ENCODE results near the gene MAP2K5. TPM values are rescaled to one million over a fixed set of nuclear protein-coding genes. Genes with fewer than 3 reads are reported as not detected.

Gene MAP2K5
- total RNA-seq, 1 experiment from 2014 or later = 13.9 TPM

DNA sequence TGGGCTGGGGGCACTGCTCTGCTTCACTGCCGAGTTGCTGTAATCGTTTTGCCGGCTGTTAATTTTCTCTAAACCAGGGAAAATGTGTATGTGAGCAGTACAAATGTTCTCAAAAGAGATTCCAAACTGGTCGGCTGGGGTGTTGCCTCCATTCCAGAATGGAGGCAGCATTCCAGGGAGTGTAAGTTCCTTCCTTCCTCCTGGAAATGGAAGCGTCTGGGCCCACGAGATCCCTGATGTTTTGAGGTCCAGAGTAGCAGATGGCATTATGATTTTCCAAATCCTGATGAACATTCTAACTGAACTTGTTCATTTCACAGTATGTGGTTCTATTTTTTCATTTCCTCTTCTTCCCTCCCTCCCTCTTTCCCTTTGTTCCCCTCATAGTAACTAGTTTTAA, 218.4 kb downstream of the MAP2K5 start:
- DNase-seq = no peak
- Histone ChIP-seq H3K27ac (no peak overlapping the region), H3K9me3 (replicated peaks) (no peaks in the 10 kb centered on the region), H3K4me1 (peaks cover 8% of the 10 kb centered on the region), H3K36me3 (no peaks in the 10 kb centered on the region), H3K27me3 (no peaks in the 10 kb centered on the region), H3K4me3 (no peak overlapping the region)

DNA sequence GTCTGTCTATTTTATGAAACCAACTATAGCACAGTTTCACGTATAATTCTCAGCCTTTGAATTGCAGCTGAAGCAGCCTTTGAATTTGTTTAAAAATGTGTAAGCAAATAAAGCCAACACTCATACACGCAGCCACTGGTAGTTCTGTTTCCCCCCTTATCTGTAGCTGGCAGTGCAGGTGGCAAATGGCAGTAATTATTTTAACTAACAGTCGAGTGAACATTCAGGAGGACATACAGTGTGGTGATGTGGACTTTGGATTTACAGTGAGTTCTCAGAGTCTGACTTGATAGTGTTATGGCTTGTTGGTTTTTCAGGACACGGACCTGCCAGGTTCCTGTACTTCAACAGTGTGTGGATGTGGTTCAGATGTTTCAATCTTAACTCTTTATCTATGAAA, 218.8 kb downstream of the MAP2K5 start:
- Histone ChIP-seq H3K9me3 (replicated peaks) (no peaks in the 10 kb centered on the region), H3K27ac (no peak overlapping the region), H3K4me3 (no peak overlapping the region)

DNA sequence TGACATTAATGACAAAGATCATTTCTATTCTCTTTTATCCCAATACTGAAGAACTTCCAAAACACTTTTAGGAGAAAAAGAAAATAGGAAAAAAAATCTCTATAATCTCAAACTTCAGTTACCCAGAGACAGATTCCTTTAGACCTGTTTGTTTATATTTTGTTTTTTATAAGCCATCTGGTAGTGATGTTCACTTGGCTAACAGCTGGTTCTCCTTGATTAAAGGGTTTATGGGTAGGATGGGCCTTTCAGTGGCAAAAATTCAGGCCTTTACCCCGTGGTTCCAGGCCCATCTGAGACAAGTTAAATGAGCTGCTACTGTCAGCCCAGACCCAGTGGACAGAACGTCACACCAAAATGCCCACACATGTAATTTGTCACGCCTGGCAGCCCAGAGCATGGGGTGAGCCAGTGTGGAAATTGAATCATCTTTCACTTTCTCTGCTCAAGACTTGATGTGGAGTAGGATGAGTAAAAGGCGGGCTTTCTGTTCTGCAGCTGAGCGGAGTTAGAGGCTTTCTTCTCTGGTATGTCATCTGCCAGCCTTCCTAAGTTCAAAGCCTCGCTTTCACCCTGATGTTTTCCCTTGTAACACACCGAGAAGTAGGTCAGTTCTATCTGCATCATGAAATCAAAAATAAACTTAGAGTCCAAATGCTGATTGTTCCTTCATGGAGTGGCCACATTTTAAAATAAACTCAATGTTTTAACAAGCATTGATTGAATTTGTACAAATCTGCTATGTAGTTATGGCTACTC, 220.3 kb downstream of the MAP2K5 start:
- Histone ChIP-seq H3K27ac (peak overlapping the region; percentile 13; the same call in 1 of the 2 replicates), H3K4me3 (no peak overlapping the region), H3K36me3 (no peaks in the 10 kb centered on the region), H3K9me3 (replicated peaks) (no peaks in the 10 kb centered on the region), H3K27me3 (no peaks in the 10 kb centered on the region), H3K4me1 (peaks cover 5% of the 10 kb centered on the region)
- peak; percentile 20 to 57 for DNase-seq

More for the DNA sequence above, 218.8 kb downstream of the MAP2K5 start:
- Histone ChIP-seq H3K36me3 (no peaks in the 10 kb centered on the region), H3K27me3 (no peaks in the 10 kb centered on the region), H3K4me1 (peaks cover 5% of the 10 kb centered on the region)
- no peak for DNase-seq

DNA sequence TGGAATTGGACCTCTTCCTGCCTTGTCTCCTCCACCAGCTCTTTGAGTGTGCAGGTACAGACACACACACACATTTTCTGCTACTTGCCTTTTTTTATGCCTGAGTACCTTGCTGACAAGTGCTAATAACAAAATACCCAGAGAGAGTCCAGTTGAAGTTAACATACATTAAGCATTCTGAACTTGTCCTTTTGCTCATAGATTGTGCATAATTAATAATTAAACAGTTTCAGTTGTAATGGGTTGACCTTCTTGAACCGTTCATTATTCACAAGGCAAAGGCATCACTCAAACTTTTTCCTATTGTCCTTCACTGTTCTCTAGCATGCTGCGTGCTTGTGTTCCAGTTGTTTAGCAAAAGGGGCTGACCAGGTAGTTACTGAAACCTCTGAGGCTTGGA, 223.2 kb downstream of the MAP2K5 start:
- Histone ChIP-seq H3K9me3 (replicated peaks) (no peaks in the 10 kb centered on the region), H3K36me3 (no peaks in the 10 kb centered on the region), H3K27ac (no peak overlapping the region), H3K4me3 (no peak overlapping the region), H3K4me1 (peaks cover 14% of the 10 kb centered on the region), H3K27me3 (no peaks in the 10 kb centered on the region)
- no peak for DNase-seq

DNA sequence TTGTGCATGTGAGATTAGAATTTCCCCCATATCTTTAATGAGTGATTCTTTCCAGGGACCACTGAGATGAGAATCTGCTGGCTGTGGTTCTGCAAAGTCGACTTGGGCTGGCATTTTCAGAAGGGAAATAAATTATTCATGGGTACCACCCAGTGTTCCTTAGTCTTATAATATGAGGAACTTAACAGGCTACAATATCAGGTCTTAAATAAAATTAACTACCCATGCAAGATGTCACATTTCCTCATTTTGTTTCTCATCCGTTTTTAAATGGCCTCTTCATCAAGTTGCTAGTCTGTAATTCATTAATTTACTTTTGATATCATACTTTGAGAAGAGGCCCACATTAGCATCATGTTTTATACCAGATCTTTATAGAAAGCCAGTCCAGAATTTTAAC, 224.5 kb downstream of the MAP2K5 start:
- Histone ChIP-seq H3K27ac (no peak overlapping the region), H3K9me3 (replicated peaks) (no peaks in the 10 kb centered on the region), H3K36me3 (no peaks in the 10 kb centered on the region), H3K4me1 (peaks cover 26% of the 10 kb centered on the region), H3K4me3 (no peak overlapping the region), H3K27me3 (no peaks in the 10 kb centered on the region)
- DNase-seq = no peak

DNA sequence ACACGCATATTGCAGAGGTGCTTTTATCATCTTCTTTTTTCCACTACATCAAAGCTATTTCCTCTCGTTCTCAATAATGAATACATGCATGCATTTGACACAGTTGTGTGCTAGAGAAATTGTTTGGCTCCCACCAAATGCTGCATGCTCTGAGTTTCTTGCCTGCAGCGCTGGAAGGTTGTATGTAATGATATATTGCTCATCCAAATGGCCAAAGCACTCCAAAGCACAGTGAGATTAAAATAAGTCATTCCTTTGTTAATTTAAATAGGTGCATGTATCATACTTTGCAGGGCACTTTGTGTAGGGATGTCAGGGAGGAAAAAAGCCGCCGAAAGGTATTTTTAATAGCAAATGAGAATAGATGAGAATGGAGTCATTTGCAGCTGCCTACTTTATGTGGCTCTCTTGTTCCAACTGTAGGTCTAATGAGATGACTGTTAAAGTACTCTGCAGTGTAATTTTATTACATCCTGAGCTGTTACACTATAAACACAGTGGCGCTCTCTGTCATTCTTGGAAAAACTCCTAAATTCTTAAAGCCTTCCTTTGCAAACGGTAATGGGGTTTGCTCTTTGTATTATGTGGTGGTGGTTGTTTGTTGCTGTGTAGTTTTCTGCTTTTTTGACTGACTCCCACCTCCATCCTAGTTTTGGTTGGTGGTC, 225.9 kb downstream of the MAP2K5 start:
- no peak for DNase-seq
- H3K27ac ChIP-seq = no peak overlapping the region

DNA sequence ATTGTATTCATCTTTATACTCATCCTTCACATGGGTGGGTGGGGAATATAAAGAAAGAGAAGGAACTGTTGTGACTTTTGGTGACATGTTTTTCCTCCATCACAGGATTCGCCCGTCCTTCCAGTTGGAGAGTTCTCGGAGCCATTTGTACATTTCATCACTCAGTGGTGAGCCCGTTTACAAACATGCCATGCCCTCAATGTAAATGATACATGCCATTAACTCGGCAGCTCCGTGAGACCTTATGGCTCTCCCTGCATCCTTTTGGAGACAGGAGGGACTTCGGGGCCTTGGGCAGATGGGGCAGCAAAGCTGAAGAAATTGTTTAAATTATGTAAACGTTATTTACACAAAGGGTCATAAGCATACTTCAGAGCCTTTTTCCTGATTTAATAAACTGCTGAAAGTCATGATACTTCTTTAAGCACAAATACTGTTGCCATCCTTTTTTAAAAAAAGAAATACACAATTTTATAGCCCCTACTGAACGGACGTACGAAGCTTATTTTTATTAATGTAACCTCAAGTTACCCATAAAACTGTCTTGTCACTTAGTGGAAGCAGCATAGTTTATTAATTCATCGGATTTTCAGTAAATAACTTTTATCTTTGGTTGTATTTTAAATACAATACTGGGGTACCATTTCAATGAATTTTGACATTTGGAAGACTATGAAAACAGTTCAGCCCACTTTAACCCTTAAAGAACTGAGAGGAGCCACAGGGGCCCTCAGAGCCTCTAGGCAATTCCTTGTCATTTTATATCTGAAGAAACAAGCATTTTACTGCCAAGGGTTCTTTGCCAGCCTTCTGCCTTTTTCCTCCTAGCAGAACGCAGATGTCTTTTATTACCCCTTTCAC, 227.2 kb downstream of the MAP2K5 start:
- Histone ChIP-seq H3K4me1 (peaks cover 25% of the 10 kb centered on the region), H3K4me3 (no peak overlapping the region), H3K9me3 (replicated peaks) (no peaks in the 10 kb centered on the region)

More for the DNA sequence above, 225.9 kb downstream of the MAP2K5 start:
- no peaks in the 10 kb centered on the region for H3K9me3 ChIP-seq (replicated peaks)
- no peaks in the 10 kb centered on the region for H3K27me3 ChIP-seq
- no peaks in the 10 kb centered on the region for H3K36me3 ChIP-seq
- H3K4me3 ChIP-seq = no peak overlapping the region
- H3K4me1 ChIP-seq = peaks cover 22% of the 10 kb centered on the region

DNA sequence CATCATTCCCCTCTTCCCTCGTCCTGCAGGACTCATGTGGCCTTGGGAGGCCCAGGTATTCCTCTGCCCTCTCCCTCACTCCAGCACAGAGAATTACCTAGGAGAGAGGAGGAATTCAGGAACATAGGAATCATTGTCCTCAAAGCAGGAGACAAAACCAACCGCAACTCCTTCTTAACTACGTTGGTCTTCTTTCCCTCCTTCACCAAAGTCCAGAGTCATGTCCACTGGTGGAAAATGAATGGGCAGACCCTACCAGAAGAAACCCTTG, 227.8 kb downstream of the MAP2K5 start:
- no peaks in the 10 kb centered on the region for H3K27me3 ChIP-seq
- peaks cover 31% of the 10 kb centered on the region for H3K4me1 ChIP-seq
- H3K9me3 ChIP-seq (replicated peaks) = no peaks in the 10 kb centered on the region
- no peaks in the 10 kb centered on the region for H3K36me3 ChIP-seq
- no peak overlapping the region for H3K4me3 ChIP-seq
- no peak for DNase-seq
- H3K27ac ChIP-seq = no peak overlapping the region

More for the DNA sequence above, 227.2 kb downstream of the MAP2K5 start:
- no peaks in the 10 kb centered on the region for H3K36me3 ChIP-seq
- no peak overlapping the region for H3K27ac ChIP-seq
- H3K27me3 ChIP-seq = no peaks in the 10 kb centered on the region
- no peak for DNase-seq

DNA sequence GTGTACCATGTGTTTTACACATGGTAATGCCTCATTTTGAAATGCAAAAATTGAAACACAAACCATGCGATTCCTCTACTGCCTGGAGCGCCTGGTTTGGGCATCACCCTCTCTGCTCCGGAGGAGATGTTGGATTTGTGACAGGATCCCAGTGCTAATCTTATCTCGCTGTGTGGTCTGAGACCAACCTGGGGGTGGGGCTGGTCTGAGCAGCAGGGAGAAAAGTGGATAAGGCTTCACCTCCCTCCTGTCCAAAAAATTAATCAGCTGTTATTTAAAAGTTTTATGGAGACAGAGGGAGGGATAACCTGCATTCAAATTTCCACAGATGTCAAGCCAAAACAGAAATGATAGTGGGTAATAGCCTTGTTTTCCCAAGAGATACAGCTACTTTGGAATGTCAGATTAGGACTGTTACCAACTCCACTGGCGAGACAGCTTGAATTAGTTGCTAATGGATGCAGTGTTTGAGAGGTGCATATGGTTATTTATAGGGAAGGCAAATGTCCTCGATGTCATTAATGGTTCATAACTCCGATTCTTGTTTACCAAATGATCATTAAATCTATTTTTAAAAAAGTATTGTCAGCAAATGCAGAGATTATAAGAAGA, 228.8 kb downstream of the MAP2K5 start:
- Histone ChIP-seq H3K36me3 (no peaks in the 10 kb centered on the region), H3K4me3 (no peak overlapping the region), H3K9me3 (replicated peaks) (no peaks in the 10 kb centered on the region), H3K4me1 (peaks cover 40% of the 10 kb centered on the region), H3K27ac (no peak overlapping the region; the same call in 1 of the 2 replicates), H3K27me3 (no peaks in the 10 kb centered on the region)
- DNase-seq = peak; percentile 76 to 84

DNA sequence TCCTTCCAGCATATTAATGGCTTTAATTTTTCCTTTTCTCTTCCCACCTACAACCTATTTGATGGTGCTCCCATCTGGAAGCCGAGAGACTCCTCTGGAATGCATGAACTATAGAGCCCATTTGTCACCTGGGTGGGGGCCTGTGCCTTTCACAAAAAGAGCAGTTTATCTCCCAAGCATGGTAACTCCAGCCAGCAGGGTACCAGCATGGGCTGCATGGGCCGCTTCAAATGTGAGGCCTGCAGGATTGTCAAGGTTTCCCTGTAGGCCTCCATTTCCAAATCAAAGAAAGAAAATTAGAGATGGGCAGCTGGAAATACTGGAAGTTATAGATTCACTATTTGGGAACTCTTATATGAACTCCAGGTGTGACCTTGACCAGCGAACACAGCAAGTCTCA, 232.1 kb downstream of the MAP2K5 start:
- H3K27me3 ChIP-seq = no peaks in the 10 kb centered on the region
- no peak overlapping the region for H3K27ac ChIP-seq
- H3K9me3 ChIP-seq (replicated peaks) = no peaks in the 10 kb centered on the region
- no peaks in the 10 kb centered on the region for H3K36me3 ChIP-seq
- no peak for DNase-seq
- H3K4me3 ChIP-seq = no peak overlapping the region
- peaks cover 69% of the 10 kb centered on the region for H3K4me1 ChIP-seq

DNA sequence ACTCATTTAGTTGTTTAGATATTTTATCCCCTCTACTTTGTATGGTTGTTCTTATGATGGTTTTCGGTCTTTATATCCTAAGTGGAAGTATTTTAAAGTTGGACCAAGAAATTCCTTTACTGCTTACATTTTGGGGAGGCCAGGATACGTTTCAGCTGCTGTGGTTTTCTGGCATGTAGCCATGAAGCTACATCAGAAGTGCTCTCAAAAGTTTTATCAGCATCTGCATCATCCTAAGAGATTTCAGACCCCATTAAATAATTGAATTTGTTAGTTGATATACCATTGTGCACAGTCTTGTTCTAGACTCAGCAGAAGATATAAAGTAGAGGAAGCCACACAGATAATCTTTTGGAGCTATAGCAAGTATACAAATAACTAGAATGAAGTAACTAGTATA, 232.7 kb downstream of the MAP2K5 start:
- Histone ChIP-seq H3K27ac (no peak overlapping the region), H3K36me3 (no peaks in the 10 kb centered on the region), H3K9me3 (replicated peaks) (no peaks in the 10 kb centered on the region), H3K4me3 (no peak overlapping the region), H3K4me1 (peaks cover 64% of the 10 kb centered on the region), H3K27me3 (no peaks in the 10 kb centered on the region)
- DNase-seq = peak; percentile 56 to 72

DNA sequence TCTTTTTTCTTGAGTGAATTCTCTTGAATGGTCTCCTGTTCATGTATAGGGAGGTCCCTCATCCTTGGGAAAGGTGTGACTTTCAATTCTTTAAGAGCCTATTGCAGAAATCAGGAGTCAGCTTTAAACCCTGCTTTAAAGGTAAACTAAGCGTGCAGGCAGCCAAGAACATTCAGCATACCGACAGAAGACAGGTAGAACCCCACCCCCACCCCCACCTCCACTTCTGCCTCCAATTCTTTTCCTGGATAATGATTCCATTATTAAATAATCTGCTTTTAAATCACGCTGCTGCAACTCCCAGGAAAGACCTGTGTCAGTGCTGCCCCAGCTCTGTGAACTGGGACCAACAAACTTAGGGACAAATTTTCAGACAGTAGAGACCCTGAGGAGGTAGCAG, 233.5 kb downstream of the MAP2K5 start:
- Histone ChIP-seq H3K9me3 (replicated peaks) (no peaks in the 10 kb centered on the region), H3K4me3 (no peak overlapping the region), H3K27ac (no peak overlapping the region), H3K27me3 (no peaks in the 10 kb centered on the region), H3K4me1 (peaks cover 59% of the 10 kb centered on the region), H3K36me3 (no peaks in the 10 kb centered on the region)
- DNase-seq = no peak

DNA sequence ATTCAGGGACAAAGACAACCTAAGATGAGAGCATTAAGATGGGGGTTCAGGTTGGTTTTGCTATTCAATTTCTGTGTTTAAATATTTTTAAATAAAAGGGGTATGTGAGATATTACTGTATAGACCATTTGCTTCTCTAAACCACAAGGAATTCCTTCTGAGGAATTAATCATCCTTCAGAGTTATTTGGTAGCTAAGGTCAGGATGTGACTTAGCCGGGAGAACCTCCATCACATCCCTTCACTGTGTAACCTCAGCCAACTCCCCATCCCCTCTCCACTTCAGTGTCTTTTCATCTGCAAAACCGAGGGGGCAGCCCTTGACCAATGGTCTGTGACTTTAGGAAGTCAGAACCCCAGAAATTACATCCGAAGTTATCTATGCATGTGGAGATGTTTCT, 234.1 kb downstream of the MAP2K5 start:
- no peaks in the 10 kb centered on the region for H3K9me3 ChIP-seq (replicated peaks)
- no peak overlapping the region for H3K4me3 ChIP-seq
- no peaks in the 10 kb centered on the region for H3K36me3 ChIP-seq
- no peak for DNase-seq
- H3K27ac ChIP-seq = no peak overlapping the region
- H3K27me3 ChIP-seq = no peaks in the 10 kb centered on the region
- peaks cover 59% of the 10 kb centered on the region for H3K4me1 ChIP-seq

DNA sequence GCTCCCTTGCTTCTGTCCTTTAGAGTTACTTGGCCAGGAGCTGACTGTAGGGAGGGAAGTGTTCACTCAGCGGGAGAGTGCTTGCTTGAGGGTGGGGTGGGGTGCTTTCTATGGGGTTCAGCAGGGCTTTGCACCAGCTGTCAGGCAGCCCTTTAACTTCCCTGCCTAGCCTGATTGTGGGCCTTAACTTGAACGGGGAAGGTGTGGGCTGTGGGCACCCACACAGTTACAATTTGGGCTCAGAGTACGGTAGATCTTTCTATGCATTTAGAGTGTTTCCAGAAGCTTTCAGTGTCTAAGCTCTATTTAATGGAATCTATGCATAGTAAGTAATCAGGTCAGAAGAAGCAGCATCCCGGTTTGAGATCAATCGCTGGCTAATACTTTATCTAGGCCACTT, 234.6 kb downstream of the MAP2K5 start:
- Histone ChIP-seq H3K36me3 (no peaks in the 10 kb centered on the region), H3K4me1 (peaks cover 59% of the 10 kb centered on the region), H3K9me3 (replicated peaks) (no peaks in the 10 kb centered on the region), H3K4me3 (no peak overlapping the region), H3K27me3 (no peaks in the 10 kb centered on the region), H3K27ac (no peak overlapping the region)
- DNase-seq = no peak

DNA sequence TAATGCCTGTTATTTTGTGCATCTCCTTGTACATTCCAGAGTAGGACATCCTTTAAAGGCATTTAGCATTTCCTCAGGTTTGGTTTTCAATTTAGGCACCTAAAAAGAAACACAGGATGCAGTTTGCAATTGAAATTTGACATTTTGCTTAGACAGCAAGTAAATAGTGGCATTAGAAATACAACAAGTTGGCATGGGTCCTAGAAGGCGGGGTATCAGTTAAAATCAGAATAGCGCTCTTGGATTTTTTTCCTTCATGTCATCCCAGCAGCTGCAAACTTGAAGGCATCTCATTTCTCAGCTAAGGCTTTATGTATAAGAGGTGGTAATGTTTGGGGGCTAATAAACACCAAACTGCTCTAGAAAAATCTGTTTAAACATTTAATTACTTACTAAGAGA, 235.3 kb downstream of the MAP2K5 start:
- Histone ChIP-seq H3K27me3 (no peaks in the 10 kb centered on the region), H3K36me3 (no peaks in the 10 kb centered on the region), H3K4me1 (peaks cover 67% of the 10 kb centered on the region), H3K4me3 (no peak overlapping the region), H3K27ac (no peak overlapping the region), H3K9me3 (replicated peaks) (no peaks in the 10 kb centered on the region)
- DNase-seq = peak in 1 of 2 experiments; percentile 44
